ENCODE measurements around the gene OR8B12.

Gene OR8B12

DNA sequence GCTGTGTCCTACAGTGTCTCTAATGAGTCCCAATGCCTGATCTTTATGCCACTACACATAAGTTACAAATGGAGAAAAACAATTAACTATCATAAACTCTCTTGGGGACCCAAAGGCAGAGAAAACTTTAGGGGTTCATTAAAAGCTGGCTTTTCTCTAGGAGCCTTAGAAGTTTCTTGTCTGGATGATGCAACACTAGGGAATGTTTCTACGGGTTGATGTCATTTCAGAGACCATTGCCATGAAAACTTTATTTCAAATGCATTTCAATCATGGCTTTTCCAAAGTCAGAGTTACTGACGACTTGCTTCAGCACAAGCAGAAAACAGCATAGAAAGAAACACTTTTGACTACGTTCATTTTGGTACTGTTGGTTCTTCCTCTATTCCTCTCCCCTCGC, 8.5 kb upstream of the OR8B12 start:
- TF ChIP-seq, protein P1, sequence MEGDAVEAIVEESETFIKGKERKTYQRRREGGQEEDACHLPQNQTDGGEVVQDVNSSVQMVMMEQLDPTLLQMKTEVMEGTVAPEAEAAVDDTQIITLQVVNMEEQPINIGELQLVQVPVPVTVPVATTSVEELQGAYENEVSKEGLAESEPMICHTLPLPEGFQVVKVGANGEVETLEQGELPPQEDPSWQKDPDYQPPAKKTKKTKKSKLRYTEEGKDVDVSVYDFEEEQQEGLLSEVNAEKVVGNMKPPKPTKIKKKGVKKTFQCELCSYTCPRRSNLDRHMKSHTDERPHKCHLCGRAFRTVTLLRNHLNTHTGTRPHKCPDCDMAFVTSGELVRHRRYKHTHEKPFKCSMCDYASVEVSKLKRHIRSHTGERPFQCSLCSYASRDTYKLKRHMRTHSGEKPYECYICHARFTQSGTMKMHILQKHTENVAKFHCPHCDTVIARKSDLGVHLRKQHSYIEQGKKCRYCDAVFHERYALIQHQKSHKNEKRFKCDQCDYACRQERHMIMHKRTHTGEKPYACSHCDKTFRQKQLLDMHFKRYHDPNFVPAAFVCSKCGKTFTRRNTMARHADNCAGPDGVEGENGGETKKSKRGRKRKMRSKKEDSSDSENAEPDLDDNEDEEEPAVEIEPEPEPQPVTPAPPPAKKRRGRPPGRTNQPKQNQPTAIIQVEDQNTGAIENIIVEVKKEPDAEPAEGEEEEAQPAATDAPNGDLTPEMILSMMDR (IDR thresholded peaks at IDR 0.05; ENCODE audit: insufficient read depth, missing control alignments) = no peak
- no peak for DNase-seq (ENCODE audit: insufficient read length, low spot score)
- FAIRE-seq = no peak

DNA sequence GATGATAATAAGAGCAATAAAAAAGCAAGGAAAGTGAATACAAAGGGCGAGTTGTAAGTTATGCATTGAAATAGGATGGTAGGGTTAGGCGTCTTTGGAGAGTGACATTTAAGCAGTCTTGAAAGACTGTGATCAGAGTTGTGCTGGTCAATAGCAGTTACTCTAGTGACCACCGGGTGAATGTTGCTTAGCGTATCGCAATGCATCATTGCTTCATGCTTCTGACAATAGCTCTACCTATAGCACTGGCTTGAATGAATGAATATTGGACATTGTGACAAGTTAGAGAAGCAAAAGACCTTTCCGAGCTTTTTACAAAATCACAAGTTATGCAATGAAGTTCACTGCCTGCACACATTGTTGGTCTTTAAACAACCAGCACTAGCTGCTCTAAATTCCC, 7.7 kb upstream of the OR8B12 start:
- DNase-seq (ENCODE audit: insufficient read length, low spot score) = no peak
- TF ChIP-seq, protein P1 (IDR thresholded peaks at IDR 0.05; ENCODE audit: insufficient read depth, missing control alignments) = no peak
- no peak for FAIRE-seq

DNA sequence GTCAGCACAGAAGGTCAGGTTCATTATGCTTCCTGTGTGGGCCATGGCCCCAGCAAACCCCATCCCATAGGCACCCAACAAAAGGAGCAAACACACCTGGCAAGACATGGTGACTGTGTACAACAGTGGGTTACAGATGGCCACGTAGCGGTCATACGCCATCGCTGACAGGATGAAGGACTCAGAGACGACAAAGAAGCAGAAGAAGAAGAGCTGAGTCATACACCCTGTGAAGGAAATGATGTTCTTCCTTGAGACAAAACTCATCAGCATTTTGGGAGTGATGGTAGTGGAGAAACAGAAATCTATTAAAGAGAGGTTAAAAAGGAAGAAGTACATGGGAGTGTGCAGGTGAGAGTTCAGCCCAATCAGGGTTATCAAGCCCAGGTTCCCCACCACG, 309 bp downstream of the OR8B12 start:
- FAIRE-seq (no peak), DNase-seq (ENCODE audit: insufficient read length, low spot score) (no peak)
- TF ChIP-seq, protein P1 (IDR thresholded peaks at IDR 0.05; ENCODE audit: insufficient read depth, missing control alignments) = no peak

DNA sequence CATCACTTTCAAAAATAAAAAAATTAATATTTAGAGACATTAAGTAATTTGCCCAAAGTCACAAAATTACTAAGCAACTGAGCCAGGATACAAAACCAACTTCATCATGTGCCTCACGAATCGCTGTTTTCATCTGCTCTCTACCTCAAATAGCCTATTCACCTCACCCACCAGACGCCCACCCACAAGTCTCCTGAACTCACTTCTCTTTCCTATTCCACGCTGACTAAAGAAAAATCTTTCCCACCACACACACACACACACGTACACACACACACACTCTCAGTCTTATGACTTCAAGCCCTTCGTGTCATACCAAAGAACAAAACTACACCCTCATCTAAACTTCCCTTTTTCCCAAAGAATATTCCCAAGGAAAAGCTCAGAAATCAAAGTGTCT, 2.2 kb downstream of the OR8B12 start:
- TF ChIP-seq, protein P1 (IDR thresholded peaks at IDR 0.05; ENCODE audit: insufficient read depth, missing control alignments) = no peak
- FAIRE-seq (no peak), DNase-seq (ENCODE audit: insufficient read length, low spot score) (no peak)

DNA sequence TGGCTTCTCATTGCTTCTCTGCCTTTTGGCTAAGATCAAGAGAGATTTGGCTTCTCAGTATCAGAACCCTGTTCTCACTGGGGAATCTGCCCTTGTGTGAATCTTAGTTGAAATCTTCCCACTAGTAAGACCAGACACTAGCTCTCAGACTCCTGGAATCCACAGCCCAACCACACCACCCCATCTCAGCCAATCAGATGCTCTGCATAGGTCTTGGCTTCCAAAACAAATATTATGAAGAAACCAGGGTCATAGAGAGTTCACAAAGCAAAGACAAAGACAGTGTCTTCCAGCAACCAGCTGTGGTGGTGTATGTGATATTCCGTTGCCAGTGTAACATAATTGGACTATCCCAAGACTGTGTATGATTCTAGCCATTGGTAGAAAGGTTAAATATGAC, 5.4 kb downstream of the OR8B12 start:
- DNase-seq (ENCODE audit: insufficient read length, low spot score) (no peak), FAIRE-seq (no peak)
- TF ChIP-seq, protein P1 (IDR thresholded peaks at IDR 0.05; ENCODE audit: insufficient read depth, missing control alignments) = no peak

DNA sequence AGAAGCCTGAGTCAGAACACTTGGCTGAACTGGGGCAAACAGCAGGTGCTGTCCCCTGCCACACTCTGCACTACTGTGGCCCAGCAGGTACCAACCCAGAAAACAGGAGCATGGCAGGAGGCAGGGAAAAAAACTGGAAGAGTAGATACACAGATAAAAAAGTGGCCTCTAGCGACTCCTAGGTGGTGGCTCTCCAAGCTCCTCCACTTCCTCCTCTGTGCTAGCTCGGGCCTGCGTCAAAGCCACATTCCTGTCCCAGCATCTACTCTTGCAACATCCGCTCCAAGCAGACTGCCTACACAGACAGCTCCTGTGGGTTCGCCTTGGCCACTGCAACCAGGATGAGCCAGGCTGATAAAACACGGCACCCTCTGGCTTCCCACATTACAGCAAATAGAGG, 6.9 kb downstream of the OR8B12 start:
- FAIRE-seq = no peak
- no peak for DNase-seq (ENCODE audit: insufficient read length, low spot score)
- TF ChIP-seq, protein P1 (IDR thresholded peaks at IDR 0.05; ENCODE audit: insufficient read depth, missing control alignments) = no peak

DNA sequence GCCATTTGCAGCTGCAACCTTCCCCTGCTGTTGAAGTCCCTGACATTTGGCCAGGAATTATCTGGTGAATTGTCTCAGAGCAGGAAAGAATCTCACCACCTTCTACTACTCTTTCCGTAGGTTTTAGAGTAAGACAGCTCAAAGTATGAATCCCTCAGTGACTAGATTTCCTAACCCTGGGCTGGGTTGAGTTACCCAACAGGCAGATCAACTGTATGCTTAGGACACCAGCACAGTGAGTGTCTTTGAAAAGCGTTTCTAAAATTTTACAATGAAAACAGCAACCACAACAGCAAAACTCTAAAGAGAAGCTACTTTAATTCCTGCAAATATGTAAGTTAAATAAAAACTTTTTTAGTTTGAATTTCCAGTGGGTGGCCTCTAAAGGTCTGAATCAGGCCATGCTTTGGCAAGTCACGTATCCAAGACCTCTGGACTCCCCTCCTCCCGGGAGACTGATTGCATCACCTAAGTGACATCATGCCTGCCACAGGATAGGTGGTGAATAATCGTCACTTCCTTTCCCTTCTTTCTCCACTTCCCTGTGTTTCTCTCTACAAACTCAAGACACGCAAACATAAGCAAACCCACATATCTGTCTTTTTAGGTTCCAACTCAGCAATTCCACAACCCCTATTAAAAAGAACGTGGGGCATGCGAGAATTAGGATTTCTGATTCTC, 7.8 kb downstream of the OR8B12 start:
- DNase-seq (ENCODE audit: insufficient read length, low spot score) (no peak), FAIRE-seq (no peak)
- TF ChIP-seq, protein P1 (IDR thresholded peaks at IDR 0.05; ENCODE audit: insufficient read depth, missing control alignments) = no peak
